Thyroid gland (tissue), 4 donors: Measurements from ENCODE around the gene LIN28B.

Experiments used
- POLR2A ChIP-seq, 2 donors: fragments of 450-650 bp; IDR thresholded peaks; one replicate each; pipeline ENCODE4 v1.6.1; 2017; ENCODE audit warnings: antibody characterized with exemption in 2 of 2, mild to moderate bottlenecking in 2 of 2, moderate library complexity in 1 of 2
- TF ChIP-seq, protein P1 (sequence below), 6 experiments: fragments of 200-600 bp in 3 of 6; fragments of 450-650 bp in 3 of 6; sonication (generic) in 3 of 6; IDR thresholded peaks; one replicate each; pipeline ENCODE4 v1.5.1; 2016 to 2019; ENCODE audit warnings: antibody characterized with exemption in 6 of 6, mild to moderate bottlenecking in 2 of 6, inconsistent platforms in 1 of 6, moderate library complexity in 1 of 6

DNA sequence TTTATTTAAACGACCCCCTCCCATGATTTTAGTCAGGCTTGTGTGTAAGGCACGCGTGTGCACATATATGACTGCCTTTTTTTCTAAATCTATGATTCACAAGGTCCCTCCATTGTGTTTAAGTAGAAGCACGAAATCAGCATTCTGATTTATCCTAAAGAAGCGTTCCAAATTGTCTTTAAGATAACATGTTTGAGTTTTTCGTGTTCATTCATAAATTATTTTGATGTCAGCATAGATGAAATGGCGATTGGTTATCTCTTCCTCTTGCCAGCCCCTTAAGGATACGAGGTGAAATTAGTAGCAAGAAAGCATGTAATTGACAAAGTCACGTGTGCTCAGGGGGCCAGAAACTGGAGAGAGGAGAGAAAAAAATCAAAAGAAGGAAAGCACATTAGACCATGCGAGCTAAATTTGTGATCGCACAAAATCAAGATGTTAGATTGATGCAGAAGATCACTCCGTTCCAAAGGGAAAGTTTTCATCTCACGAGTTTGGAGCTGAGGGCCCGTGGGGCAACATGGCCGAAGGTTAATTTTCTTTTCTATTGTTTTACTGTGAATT, at the start of gene LIN28B:
- no peak for TF ChIP-seq POLR2A (IDR thresholded peaks at IDR 0.05)
- TF ChIP-seq, protein P1, sequence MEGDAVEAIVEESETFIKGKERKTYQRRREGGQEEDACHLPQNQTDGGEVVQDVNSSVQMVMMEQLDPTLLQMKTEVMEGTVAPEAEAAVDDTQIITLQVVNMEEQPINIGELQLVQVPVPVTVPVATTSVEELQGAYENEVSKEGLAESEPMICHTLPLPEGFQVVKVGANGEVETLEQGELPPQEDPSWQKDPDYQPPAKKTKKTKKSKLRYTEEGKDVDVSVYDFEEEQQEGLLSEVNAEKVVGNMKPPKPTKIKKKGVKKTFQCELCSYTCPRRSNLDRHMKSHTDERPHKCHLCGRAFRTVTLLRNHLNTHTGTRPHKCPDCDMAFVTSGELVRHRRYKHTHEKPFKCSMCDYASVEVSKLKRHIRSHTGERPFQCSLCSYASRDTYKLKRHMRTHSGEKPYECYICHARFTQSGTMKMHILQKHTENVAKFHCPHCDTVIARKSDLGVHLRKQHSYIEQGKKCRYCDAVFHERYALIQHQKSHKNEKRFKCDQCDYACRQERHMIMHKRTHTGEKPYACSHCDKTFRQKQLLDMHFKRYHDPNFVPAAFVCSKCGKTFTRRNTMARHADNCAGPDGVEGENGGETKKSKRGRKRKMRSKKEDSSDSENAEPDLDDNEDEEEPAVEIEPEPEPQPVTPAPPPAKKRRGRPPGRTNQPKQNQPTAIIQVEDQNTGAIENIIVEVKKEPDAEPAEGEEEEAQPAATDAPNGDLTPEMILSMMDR (IDR thresholded peaks at IDR 0.05), result no peak
